Liver (tissue), 9 donors: ENCODE data around the gene PLEKHA5. TPM values are rescaled to one million over a fixed set of nuclear protein-coding genes. Genes with fewer than 3 reads are reported as not detected.

ENCODE experiments used
- DNase-seq: peaks from one replicate; pipeline ENCODE4 v3.0.0-alpha.2; 2017; ENCODE audit warnings: low spot score
- H3K27ac ChIP-seq, 2 donors: one replicate each; pipeline ENCODE4 v1.7.0; 2013; ENCODE audit warnings: inconsistent platforms in 2 of 2, low read length in 2 of 2, control low read depth in 1 of 2, low read depth in 1 of 2, mild to moderate bottlenecking in 1 of 2
- H3K27me3 ChIP-seq, 4 donors: one replicate each; pipeline versions ENCODE4 v1.6.1 to v1.7.0; 2013; ENCODE audit warnings: low read length in 3 of 4, inconsistent platforms in 1 of 4, mild to moderate bottlenecking in 1 of 4, moderate library complexity in 1 of 4; ENCODE audit not compliant: control insufficient read depth in 4 of 4, insufficient read depth in 4 of 4
- H3K36me3 ChIP-seq, 4 donors: one replicate each; pipeline versions ENCODE4 v1.6.1 to v1.7.0; 2013; ENCODE audit warnings: low read length in 3 of 4, mild to moderate bottlenecking in 3 of 4, low read depth in 1 of 4, moderate library complexity in 1 of 4; ENCODE audit not compliant: control insufficient read depth in 4 of 4, insufficient read depth in 3 of 4
- H3K4me1 ChIP-seq, 4 donors: one replicate each; pipeline versions ENCODE4 v1.6.1 to v1.7.0; 2013; ENCODE audit warnings: low read length in 3 of 4, mild to moderate bottlenecking in 3 of 4, moderate library complexity in 1 of 4; ENCODE audit not compliant: control insufficient read depth in 4 of 4, insufficient read depth in 4 of 4
- H3K4me3 ChIP-seq, 3 donors: one replicate each; pipeline versions ENCODE4 v1.6.1 to v1.7.0; 2013; ENCODE audit warnings: low read length in 3 of 3, control low read depth in 1 of 3, low read depth in 1 of 3, mild to moderate bottlenecking in 1 of 3
- H3K9ac ChIP-seq, 2 donors: one replicate each; pipeline ENCODE4 v1.7.0; 2013; ENCODE audit warnings: low read length in 2 of 2, mild to moderate bottlenecking in 2 of 2, moderate library complexity in 2 of 2, control low read depth in 1 of 2, low read depth in 1 of 2
- H3K9me3 ChIP-seq, 4 donors: one replicate each; pipeline versions ENCODE4 v1.6.1 to v1.7.0; 2013; ENCODE audit warnings: low read length in 3 of 4; ENCODE audit not compliant: control insufficient read depth in 4 of 4
- ATF3 ChIP-seq: IDR thresholded peaks from 2 replicates; pipeline ENCODE4 v1.6.1; 2016; ENCODE audit warnings: antibody characterized with exemption
- EGR1 ChIP-seq, 2 donors: IDR thresholded peaks; 2 replicates each; pipeline ENCODE4 v1.6.1; 2016 to 2018; ENCODE audit warnings: antibody characterized with exemption in 2 of 2, low read depth in 2 of 2
- HNF4G ChIP-seq: IDR thresholded peaks from 2 replicates; pipeline ENCODE4 v1.6.1; 2016; ENCODE audit warnings: antibody characterized with exemption
- JUND ChIP-seq, 2 donors: IDR thresholded peaks; 2 replicates each; pipeline ENCODE4 v1.6.1; 2016; ENCODE audit warnings: antibody characterized with exemption in 2 of 2
- NR2F2 ChIP-seq: IDR thresholded peaks from 2 replicates; pipeline ENCODE4 v1.6.1; 2016; ENCODE audit warnings: antibody characterized with exemption
- RAD21 ChIP-seq, 2 donors: IDR thresholded peaks; 2 replicates each; pipeline ENCODE4 v1.6.1; 2016; ENCODE audit warnings: antibody characterized with exemption in 2 of 2, mild to moderate bottlenecking in 2 of 2
- RXRA ChIP-seq, 2 donors: IDR thresholded peaks; 2 replicates each; pipeline ENCODE4 v1.6.1; 2017 to 2018; ENCODE audit warnings: antibody characterized with exemption in 2 of 2, mild to moderate bottlenecking in 1 of 2
- SP1 ChIP-seq: IDR thresholded peaks from 2 replicates; pipeline ENCODE4 v1.6.1; 2018; ENCODE audit warnings: antibody characterized with exemption, mild to moderate bottlenecking
- YY1 ChIP-seq: IDR thresholded peaks from 2 replicates; pipeline ENCODE4 v1.6.1; 2016; ENCODE audit warnings: antibody characterized with exemption, mild to moderate bottlenecking
- WGBS: extraction: QIAGEN DNeasy Blood & Tissue Kit; methylation state at CpG from one replicate; pipeline ENCODE4 v1.1.7; 2013; 5-methylcytosine and 5-hydroxymethylcytosine counted together
- polyA plus RNA-seq, 2 donors: library from polyadenylated mRNA; stranded (reverse) in 1 of 2; unstranded in 1 of 2; fragments of 200-250 nt in 1 of 2; fragments of >200 nt in 1 of 2; fragmentation: Nextera tagmentation in 1 of 2; extraction: Ambion mirVana in 1 of 2; gene quantifications; one replicate each; pipeline versions ENCODE4 v1.2.1 to v1.2.3, GENCODE V29; 2013 to 2015
- total RNA-seq, 2 donors: library from RNA; depleted of rRNA; stranded (reverse); fragments of >200 nt; gene quantifications; one replicate each; pipeline ENCODE4 v1.2.3, GENCODE V29; 2014
- TF ChIP-seq, protein P1 (sequence below): IDR thresholded peaks from 2 replicates; pipeline ENCODE4 v1.6.1; 2016; ENCODE audit warnings: antibody characterized with exemption, mild to moderate bottlenecking
- TF ChIP-seq, protein P2 (sequence below): fragments of 150-350 bp; IDR thresholded peaks from 2 replicates; pipeline ENCODE4 v1.5.1; 2017; ENCODE audit warnings: improper control_type of control experiment, low read depth, low read length; ENCODE audit not compliant: missing input control
- donor health status: healthy.
- donor health status: healthy.
- donor health status: healthy.
- donor health status: healthy.
- donor health status: healthy.

The PLEKHA5 gene
- total and polyA plus RNA-seq, 4 donors = 4.6 to 25.5 (median 16.8) TPM

GRCh38 chr12:19312637-19313036 is 183.1 kb downstream of the PLEKHA5 start:
- H3K9ac ChIP-seq = no peak overlapping the region
- H3K27me3 ChIP-seq = no peaks in the 10 kb centered on the region
- 91% methylated on average over 2 of the region's 2 CpGs for WGBS
- H3K4me3 ChIP-seq = no peak overlapping the region
- TF ChIP-seq SP1 = no peak
- no peak for TF ChIP-seq JUND (IDR thresholded peaks at IDR 0.05)
- H3K27ac ChIP-seq = no peak overlapping the region
- no peak for DNase-seq
- H3K36me3 ChIP-seq = no peaks in the 10 kb centered on the region
- no peaks in the 10 kb centered on the region for H3K9me3 ChIP-seq
- H3K4me1 ChIP-seq = no peaks in the 10 kb centered on the region

DNA sequence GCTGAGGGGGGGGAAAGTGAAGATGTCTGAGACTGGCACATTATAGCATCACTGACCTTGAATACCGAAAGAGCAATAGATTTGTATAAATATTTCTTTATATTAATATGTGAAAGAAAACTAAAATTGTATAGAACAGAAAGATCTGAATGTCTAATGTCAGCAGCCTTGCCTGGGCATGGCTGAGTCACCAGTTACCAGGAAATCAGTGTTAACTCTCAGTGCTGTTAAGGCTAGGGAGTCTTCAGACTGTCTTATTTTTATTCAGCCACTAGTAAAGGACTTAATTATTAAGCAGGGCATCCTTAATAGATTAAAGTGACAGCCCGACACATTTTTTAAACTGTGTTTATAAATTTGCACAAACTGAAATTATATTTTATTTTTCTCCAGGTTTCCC is 186.9 kb downstream of the PLEKHA5 start:
- Histone ChIP-seq H3K27me3 (no peaks in the 10 kb centered on the region), H3K27ac (no peak overlapping the region), H3K9ac (no peak overlapping the region), H3K4me3 (no peak overlapping the region), H3K36me3 (peaks cover 0 to 4% (median 0%) of the 10 kb centered on the region in 4 donors), H3K9me3 (no peaks in the 10 kb centered on the region), H3K4me1 (peaks cover 0 to 2% (median 0%) of the 10 kb centered on the region in 4 donors)
- TF ChIP-seq NR2F2 (no peak), ATF3 (no peak)
- 89% methylated on average over 2 of the region's 2 CpGs for WGBS
- DNase-seq = no peak

DNA sequence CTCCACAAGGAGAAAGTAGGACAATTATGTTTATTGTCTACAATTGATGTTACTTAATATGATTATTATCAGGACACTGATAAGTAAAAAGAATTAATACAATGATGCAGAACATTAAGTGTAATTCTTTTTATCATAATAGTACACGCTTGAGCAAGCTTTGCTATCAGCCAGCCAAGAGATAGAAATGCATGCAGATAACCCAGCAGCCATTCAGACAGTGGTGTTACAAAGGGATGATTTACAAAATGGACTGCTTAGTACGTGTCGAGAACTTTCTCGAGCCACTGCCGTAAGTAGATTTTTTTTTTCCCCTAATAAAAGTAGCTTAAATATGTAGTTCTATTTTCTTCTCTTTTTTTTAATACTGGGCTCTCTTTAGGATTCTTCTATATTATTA is 192.8 kb downstream of the PLEKHA5 start:
- Histone ChIP-seq H3K27me3 (no peaks in the 10 kb centered on the region), H3K9ac (no peak overlapping the region), H3K4me3 (no peak overlapping the region), H3K4me1 (peaks cover 0 to 3% (median 0%) of the 10 kb centered on the region in 4 donors), H3K27ac (no peak overlapping the region), H3K9me3 (no peaks in the 10 kb centered on the region), H3K36me3 (peaks cover 0 to 11% (median 10%) of the 10 kb centered on the region in 4 donors)
- 89% methylated on average over 5 of the region's 5 CpGs for WGBS
- TF ChIP-seq RXRA (IDR thresholded peaks at IDR 0.05) = no peak
- no peak for DNase-seq

GRCh38 chr12:19323805-19324204 is 194.3 kb downstream of the PLEKHA5 start:
- H3K27ac ChIP-seq = no peak overlapping the region
- WGBS = 45% methylated on average over 2 of the region's 2 CpGs
- no peak for DNase-seq
- no peak for TF ChIP-seq SP1
- TF ChIP-seq HNF4G = no peak
- TF ChIP-seq NR2F2 = no peak
- TF ChIP-seq, protein P1, sequence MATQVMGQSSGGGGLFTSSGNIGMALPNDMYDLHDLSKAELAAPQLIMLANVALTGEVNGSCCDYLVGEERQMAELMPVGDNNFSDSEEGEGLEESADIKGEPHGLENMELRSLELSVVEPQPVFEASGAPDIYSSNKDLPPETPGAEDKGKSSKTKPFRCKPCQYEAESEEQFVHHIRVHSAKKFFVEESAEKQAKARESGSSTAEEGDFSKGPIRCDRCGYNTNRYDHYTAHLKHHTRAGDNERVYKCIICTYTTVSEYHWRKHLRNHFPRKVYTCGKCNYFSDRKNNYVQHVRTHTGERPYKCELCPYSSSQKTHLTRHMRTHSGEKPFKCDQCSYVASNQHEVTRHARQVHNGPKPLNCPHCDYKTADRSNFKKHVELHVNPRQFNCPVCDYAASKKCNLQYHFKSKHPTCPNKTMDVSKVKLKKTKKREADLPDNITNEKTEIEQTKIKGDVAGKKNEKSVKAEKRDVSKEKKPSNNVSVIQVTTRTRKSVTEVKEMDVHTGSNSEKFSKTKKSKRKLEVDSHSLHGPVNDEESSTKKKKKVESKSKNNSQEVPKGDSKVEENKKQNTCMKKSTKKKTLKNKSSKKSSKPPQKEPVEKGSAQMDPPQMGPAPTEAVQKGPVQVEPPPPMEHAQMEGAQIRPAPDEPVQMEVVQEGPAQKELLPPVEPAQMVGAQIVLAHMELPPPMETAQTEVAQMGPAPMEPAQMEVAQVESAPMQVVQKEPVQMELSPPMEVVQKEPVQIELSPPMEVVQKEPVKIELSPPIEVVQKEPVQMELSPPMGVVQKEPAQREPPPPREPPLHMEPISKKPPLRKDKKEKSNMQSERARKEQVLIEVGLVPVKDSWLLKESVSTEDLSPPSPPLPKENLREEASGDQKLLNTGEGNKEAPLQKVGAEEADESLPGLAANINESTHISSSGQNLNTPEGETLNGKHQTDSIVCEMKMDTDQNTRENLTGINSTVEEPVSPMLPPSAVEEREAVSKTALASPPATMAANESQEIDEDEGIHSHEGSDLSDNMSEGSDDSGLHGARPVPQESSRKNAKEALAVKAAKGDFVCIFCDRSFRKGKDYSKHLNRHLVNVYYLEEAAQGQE = no peak
- no peak for TF ChIP-seq JUND (IDR thresholded peaks at IDR 0.05)
- no peak for TF ChIP-seq YY1
- TF ChIP-seq, protein P2, sequence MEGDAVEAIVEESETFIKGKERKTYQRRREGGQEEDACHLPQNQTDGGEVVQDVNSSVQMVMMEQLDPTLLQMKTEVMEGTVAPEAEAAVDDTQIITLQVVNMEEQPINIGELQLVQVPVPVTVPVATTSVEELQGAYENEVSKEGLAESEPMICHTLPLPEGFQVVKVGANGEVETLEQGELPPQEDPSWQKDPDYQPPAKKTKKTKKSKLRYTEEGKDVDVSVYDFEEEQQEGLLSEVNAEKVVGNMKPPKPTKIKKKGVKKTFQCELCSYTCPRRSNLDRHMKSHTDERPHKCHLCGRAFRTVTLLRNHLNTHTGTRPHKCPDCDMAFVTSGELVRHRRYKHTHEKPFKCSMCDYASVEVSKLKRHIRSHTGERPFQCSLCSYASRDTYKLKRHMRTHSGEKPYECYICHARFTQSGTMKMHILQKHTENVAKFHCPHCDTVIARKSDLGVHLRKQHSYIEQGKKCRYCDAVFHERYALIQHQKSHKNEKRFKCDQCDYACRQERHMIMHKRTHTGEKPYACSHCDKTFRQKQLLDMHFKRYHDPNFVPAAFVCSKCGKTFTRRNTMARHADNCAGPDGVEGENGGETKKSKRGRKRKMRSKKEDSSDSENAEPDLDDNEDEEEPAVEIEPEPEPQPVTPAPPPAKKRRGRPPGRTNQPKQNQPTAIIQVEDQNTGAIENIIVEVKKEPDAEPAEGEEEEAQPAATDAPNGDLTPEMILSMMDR = no peak
- TF ChIP-seq ATF3 = no peak
- TF ChIP-seq EGR1 (IDR thresholded peaks at IDR 0.05; ENCODE audit: low read depth in 2 of 2) = no peak
- TF ChIP-seq RAD21 (IDR thresholded peaks at IDR 0.05) = no peak
- H3K4me1 ChIP-seq = peaks cover 0 to 3% (median 0%) of the 10 kb centered on the region in 4 donors
- H3K9me3 ChIP-seq = no peaks in the 10 kb centered on the region
- H3K27me3 ChIP-seq = no peaks in the 10 kb centered on the region
- peaks cover 0 to 11% (median 10%) of the 10 kb centered on the region in 4 donors for H3K36me3 ChIP-seq
- H3K4me3 ChIP-seq = no peak overlapping the region
- no peak overlapping the region for H3K9ac ChIP-seq
